ENCODE measurements around the gene ANK2. TPM values are rescaled to one million over a fixed set of nuclear protein-coding genes. Genes with fewer than 3 reads are reported as not detected.

The ANK2 gene
- total and polyA plus RNA-seq, 2 experiments from 2014 or later, result 7.7 to 40.4 TPM

- peaks cover 20% of the 10 kb centered on the region; the same call in 1 of the 2 replicates for H3F3A ChIP-seq (replicated peaks; ENCODE audit: low read depth)
- H3K27me3 ChIP-seq (ENCODE audit: insufficient read depth), result no peaks in the 10 kb centered on the region
- no peaks in the 10 kb centered on the region for H3K9me2 ChIP-seq (ENCODE audit: insufficient read depth)
- Mint-ChIP-seq H3K27me3 (ENCODE audit: insufficient read depth, low read depth, poor library complexity) (no peaks in the 10 kb centered on the region), H3K9me3 (no peaks in the 10 kb centered on the region), H3K36me3 (ENCODE audit: low read depth) (peaks cover 7% of the 10 kb centered on the region; the same call in 2 of the 3 replicates), H3K4me1 (peaks cover 35% of the 10 kb centered on the region), H3K27ac (no peak overlapping the region), H3K4me3 (no peak overlapping the region)
- no peak for DNase-seq (ENCODE audit: low spot score)
- peaks cover 24% of the 10 kb centered on the region for H3K4me1 ChIP-seq (ENCODE audit: insufficient read depth)
- no peak overlapping the region for H3K27ac ChIP-seq (ENCODE audit: low read depth)
- no peaks in the 10 kb centered on the region for H4K20me1 ChIP-seq (replicated peaks; ENCODE audit: insufficient read depth)
- TF ChIP-seq CTCF (conservative IDR thresholded peaks at IDR 0.05; ENCODE audit: low read depth in 2 of 2), result no peak
- no peak overlapping the region for H3K4me2 ChIP-seq
- no peaks in the 10 kb centered on the region for H3K36me3 ChIP-seq (ENCODE audit: insufficient read depth)
- ATAC-seq, result no peak
- H3K79me2 ChIP-seq (replicated peaks; ENCODE audit: insufficient read depth), result no peaks in the 10 kb centered on the region
- no peak overlapping the region for H2AFZ ChIP-seq
- H3K4me3 ChIP-seq, result no peak overlapping the region
Measured at GRCh38 chr4:113288257-113288656, 238.8 kb downstream of the ANK2 start.

- Mint-ChIP-seq H3K27me3 (ENCODE audit: insufficient read depth, low read depth, poor library complexity) (no peaks in the 10 kb centered on the region), H3K36me3 (ENCODE audit: low read depth) (peaks cover 7% of the 10 kb centered on the region; the same call in 2 of the 3 replicates), H3K9me3 (no peaks in the 10 kb centered on the region), H3K27ac (no peak overlapping the region), H3K4me3 (no peak overlapping the region), H3K4me1 (peaks cover 39% of the 10 kb centered on the region)
- ATAC-seq, result no peak
- Histone ChIP-seq H3K9me2 (ENCODE audit: insufficient read depth) (no peaks in the 10 kb centered on the region), H3F3A (replicated peaks; ENCODE audit: low read depth) (peaks cover 22% of the 10 kb centered on the region; the same call in 1 of the 2 replicates), H3K4me2 (no peak overlapping the region), H3K4me1 (ENCODE audit: insufficient read depth) (peaks cover 28% of the 10 kb centered on the region), H3K4me3 (no peak overlapping the region), H3K79me2 (replicated peaks; ENCODE audit: insufficient read depth) (no peaks in the 10 kb centered on the region), H3K27me3 (ENCODE audit: insufficient read depth) (no peaks in the 10 kb centered on the region), H4K20me1 (replicated peaks; ENCODE audit: insufficient read depth) (no peaks in the 10 kb centered on the region), H3K36me3 (ENCODE audit: insufficient read depth) (no peaks in the 10 kb centered on the region), H2AFZ (no peak overlapping the region), H3K27ac (ENCODE audit: low read depth) (no peak overlapping the region)
- TF ChIP-seq EZH2phosphoT487 (IDR thresholded peaks at IDR 0.05; ENCODE audit: unreplicated experiment) (no peak), ETS1 (IDR thresholded peaks at IDR 0.05) (no peak), POLR2AphosphoS5 (IDR thresholded peaks at IDR 0.05; ENCODE audit: low read depth) (no peak), NANOG (IDR thresholded peaks at IDR 0.05; ENCODE audit: borderline replicate concordance) (no peak), CTCF (conservative IDR thresholded peaks at IDR 0.05; ENCODE audit: low read depth in 2 of 2) (no peak), EZH2 (IDR thresholded peaks at IDR 0.05; ENCODE audit: low read depth, unreplicated experiment) (no peak)
- DNase-seq (ENCODE audit: low spot score), result no peak
Measured at GRCh38 chr4:113288696-113289095, 239.2 kb downstream of the ANK2 start.
